OCI-LY7 (cell line): ENCODE measurements around the gene IDUA. TPM values are rescaled to one million over a fixed set of nuclear protein-coding genes. Genes with fewer than 3 reads are reported as not detected.

Experiments
- BruUV-seq: library from RNA; stranded (reverse); fragments of 400-500 nt; replicated peaks from 2 replicates; lab custom pipeline; 2021; lab: Mats Ljungman, UMichigan
- CTCF ChIA-PET: fragments of 300-600 bp; sonication (Branson Sonifier 250); formaldehyde crosslinking; loops from one replicate; lab custom pipeline; 2022; ENCODE audit warnings: antibody characterized with exemption; ENCODE audit not compliant: unreplicated experiment; lab: Charles Lee
- POLR2A ChIA-PET: fragments of 300-600 bp; sonication (Branson Sonifier 250); formaldehyde crosslinking; loops from one replicate; lab custom pipeline; 2022; ENCODE audit warnings: antibody characterized with exemption; lab: Charles Lee
- DNase-seq: peaks from one replicate; pipeline ENCODE4 v3.0.0-alpha.2; 2015; ENCODE audit warnings: low spot score
- H2AFZ ChIP-seq: fragments of 200-600 bp; sonication (generic), shearing (Covaris generic); 2 replicates; pipeline ENCODE4 v1.6.1; 2014; ENCODE audit warnings: mild to moderate bottlenecking, antibody characterized with exemption, low read length, moderate library complexity
- H3K27ac ChIP-seq: fragments of 200-600 bp; sonication (generic); 2 replicates; pipeline ENCODE4 v1.5.1; 2014; ENCODE audit warnings: mixed run types, low read depth, mild to moderate bottlenecking, moderate library complexity, low read length, inconsistent platforms; ENCODE audit not compliant: poor library complexity, severe bottlenecking
- H3K36me3 ChIP-seq: fragments of 200-600 bp; sonication (generic); 2 replicates; pipeline ENCODE4 v1.6.1; 2014; ENCODE audit warnings: mild to moderate bottlenecking, antibody characterized with exemption, low read length, moderate library complexity, mixed read lengths; ENCODE audit not compliant: insufficient read depth
- H3K4me1 ChIP-seq: fragments of 200-600 bp; sonication (generic); 2 replicates; pipeline ENCODE4 v1.5.1; 2014; ENCODE audit warnings: mild to moderate bottlenecking, low read length; ENCODE audit not compliant: insufficient read depth, poor library complexity, severe bottlenecking
- H3K4me2 ChIP-seq: fragments of 200-600 bp; sonication (generic); 2 replicates; pipeline ENCODE4 v1.6.1; 2014; ENCODE audit warnings: mild to moderate bottlenecking, low read length
- H3K4me3 ChIP-seq: fragments of 200-600 bp; sonication (generic); 2 replicates; pipeline ENCODE4 v1.5.1; 2014; ENCODE audit warnings: mild to moderate bottlenecking, low read depth, low read length; ENCODE audit not compliant: poor library complexity, severe bottlenecking
- H3K79me2 ChIP-seq: fragments of 200-600 bp; sonication (generic); 2 replicates; pipeline ENCODE4 v1.6.1; 2016; ENCODE audit warnings: low read depth, mild to moderate bottlenecking, low read length, moderate library complexity, mixed read lengths; ENCODE audit not compliant: insufficient read depth
- H3K9me2 ChIP-seq: fragments of 200-600 bp; sonication (generic); 2 replicates; pipeline ENCODE4 v1.6.1; 2016; ENCODE audit warnings: mild to moderate bottlenecking, low read length, mixed read lengths; ENCODE audit not compliant: insufficient read depth
- H3K9me3 ChIP-seq: fragments of 200-600 bp; sonication (generic); 2 replicates; pipeline ENCODE4 v1.6.1; 2014; ENCODE audit warnings: mild to moderate bottlenecking, mixed run types, low read length, mixed read lengths
- H4K20me1 ChIP-seq: fragments of 200-600 bp; sonication (generic); 2 replicates; pipeline ENCODE4 v1.6.1; 2014; ENCODE audit warnings: mild to moderate bottlenecking, antibody characterized with exemption, low read length, moderate library complexity, mixed read lengths; ENCODE audit not compliant: insufficient read depth
- EZH2phosphoT487 ChIP-seq: fragments of 200-600 bp; sonication (generic); IDR thresholded peaks from 2 replicates; pipeline ENCODE4 v1.6.1; 2018; ENCODE audit warnings: low read depth, borderline replicate concordance, mild to moderate bottlenecking, mixed run types, antibody characterized with exemption, low read length, moderate library complexity, mixed read lengths
- intact Hi-C: fragments of 100-400 bp; cut with micrococcal nuclease; formaldehyde crosslinking; loops from one replicate; pipeline ENCODE4 v1.10.0; 2022; ENCODE audit not compliant: unreplicated experiment
- total RNA-seq, 2 experiments: library from RNA; depleted of rRNA in 1 of 2; stranded (reverse); fragments of >200 nt in 1 of 2; shearing (Covaris generic) in 1 of 2; gene quantifications; 2 replicates each; pipeline ENCODE4 v1.2.3, GENCODE V29; 2014 to 2022
- TF ChIP-seq, protein P1 (sequence below): fragments of 200-600 bp; sonication (generic); conservative IDR thresholded peaks from 2 replicates; pipeline ENCODE4 v1.5.1; 2014; ENCODE audit warnings: mild to moderate bottlenecking, antibody characterized with exemption, low read length, moderate library complexity, mixed read lengths

IDUA gene
- total RNA-seq, 2 experiments from 2014 or later, result 12.3 to 15.7 TPM

DNA sequence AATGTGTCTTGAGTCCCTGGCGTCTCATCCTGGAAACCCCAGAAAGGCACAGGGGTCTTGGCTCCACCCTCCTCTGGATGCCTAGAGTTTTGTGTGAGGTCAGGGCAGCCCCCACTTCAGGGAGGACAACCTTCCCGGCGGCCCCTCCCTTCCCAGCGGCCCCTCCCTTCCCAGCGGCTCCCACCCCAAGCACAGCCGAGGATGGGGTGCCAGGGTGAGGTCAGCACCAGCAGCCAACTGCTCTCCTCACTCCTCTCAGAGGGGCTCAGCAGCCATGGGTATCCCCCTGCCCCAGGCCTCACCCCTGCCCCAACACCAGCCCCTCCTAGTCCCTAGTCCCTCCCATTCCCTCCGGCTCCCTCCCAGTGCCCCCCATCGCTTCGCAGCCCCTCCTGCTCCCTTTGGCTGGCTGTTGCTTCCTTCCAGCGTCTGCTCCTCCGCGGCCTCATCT lies 30.9 kb upstream of the IDUA start:
- H3K79me2 ChIP-seq, result no peaks in the 10 kb centered on the region
- H2AFZ ChIP-seq, result no peak overlapping the region
- ChIA-PET POLR2A (no interaction called here), CTCF (no interaction called here)
- intact Hi-C loops, result no loop called here
- no peaks in the 10 kb centered on the region for H3K4me1 ChIP-seq
- no peak overlapping the region for H3K27ac ChIP-seq
- H3K36me3 ChIP-seq, result no peaks in the 10 kb centered on the region
- no peaks in the 10 kb centered on the region for H3K9me3 ChIP-seq
- no peak for DNase-seq
- TF ChIP-seq EZH2phosphoT487, result no peak
- TF ChIP-seq, protein P1, sequence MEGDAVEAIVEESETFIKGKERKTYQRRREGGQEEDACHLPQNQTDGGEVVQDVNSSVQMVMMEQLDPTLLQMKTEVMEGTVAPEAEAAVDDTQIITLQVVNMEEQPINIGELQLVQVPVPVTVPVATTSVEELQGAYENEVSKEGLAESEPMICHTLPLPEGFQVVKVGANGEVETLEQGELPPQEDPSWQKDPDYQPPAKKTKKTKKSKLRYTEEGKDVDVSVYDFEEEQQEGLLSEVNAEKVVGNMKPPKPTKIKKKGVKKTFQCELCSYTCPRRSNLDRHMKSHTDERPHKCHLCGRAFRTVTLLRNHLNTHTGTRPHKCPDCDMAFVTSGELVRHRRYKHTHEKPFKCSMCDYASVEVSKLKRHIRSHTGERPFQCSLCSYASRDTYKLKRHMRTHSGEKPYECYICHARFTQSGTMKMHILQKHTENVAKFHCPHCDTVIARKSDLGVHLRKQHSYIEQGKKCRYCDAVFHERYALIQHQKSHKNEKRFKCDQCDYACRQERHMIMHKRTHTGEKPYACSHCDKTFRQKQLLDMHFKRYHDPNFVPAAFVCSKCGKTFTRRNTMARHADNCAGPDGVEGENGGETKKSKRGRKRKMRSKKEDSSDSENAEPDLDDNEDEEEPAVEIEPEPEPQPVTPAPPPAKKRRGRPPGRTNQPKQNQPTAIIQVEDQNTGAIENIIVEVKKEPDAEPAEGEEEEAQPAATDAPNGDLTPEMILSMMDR, result no peak
- no peaks in the 10 kb centered on the region for H3K9me2 ChIP-seq
- no peaks in the 10 kb centered on the region for H4K20me1 ChIP-seq
- no TSS peak for BruUV-seq
- H3K4me2 ChIP-seq, result no peak overlapping the region
- H3K4me3 ChIP-seq, result no peak overlapping the region

DNA sequence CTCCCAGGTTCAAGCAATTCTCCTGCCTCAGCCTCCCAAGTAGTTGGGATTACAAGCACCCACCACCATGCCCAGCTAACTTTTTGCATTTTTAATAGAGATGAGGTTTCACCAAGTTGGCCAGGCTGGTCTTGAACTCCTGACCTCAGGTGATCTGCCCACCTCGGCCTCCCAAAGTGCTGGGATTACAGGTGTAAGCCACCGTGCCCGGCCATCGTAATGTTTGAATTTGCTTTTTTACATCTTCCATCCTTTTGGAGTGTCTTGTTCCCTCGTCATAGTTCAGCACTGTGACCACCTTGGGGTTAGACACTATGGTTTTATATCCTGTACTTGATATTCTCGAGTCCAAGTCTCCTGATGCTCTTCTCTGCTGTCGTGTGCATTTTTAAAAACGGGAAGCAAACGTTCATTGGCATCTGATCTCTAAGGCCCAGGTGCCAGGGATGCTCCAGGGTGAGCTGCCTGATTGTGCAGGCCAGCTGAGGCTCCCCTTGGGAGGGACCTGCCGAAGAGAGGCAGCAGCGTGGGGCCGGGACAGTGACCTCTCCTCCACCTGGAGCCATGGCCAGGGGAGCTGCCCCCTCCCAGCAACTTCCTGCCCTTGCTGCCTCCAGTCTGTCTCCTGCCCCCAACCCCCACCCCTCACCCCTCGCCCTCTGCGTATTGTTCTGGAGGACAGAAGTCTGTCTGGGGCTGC lies 30.2 kb upstream of the IDUA start:
- TF ChIP-seq, protein P1, result no peak
- no peak for TF ChIP-seq EZH2phosphoT487
- H3K9me3 ChIP-seq, result no peaks in the 10 kb centered on the region
- H3K4me3 ChIP-seq, result no peak overlapping the region
- ChIA-PET CTCF (no interaction called here), POLR2A (no interaction called here)
- H3K4me1 ChIP-seq, result no peaks in the 10 kb centered on the region
- no peaks in the 10 kb centered on the region for H3K9me2 ChIP-seq
- BruUV-seq, result no TSS peak
- DNase-seq, result no peak
- H3K79me2 ChIP-seq, result no peaks in the 10 kb centered on the region
- no peak overlapping the region for H3K4me2 ChIP-seq
- H4K20me1 ChIP-seq, result no peaks in the 10 kb centered on the region
- H3K36me3 ChIP-seq, result no peaks in the 10 kb centered on the region
- H3K27ac ChIP-seq, result no peak overlapping the region
- intact Hi-C loops, result no loop called here
- no peak overlapping the region for H2AFZ ChIP-seq

DNA sequence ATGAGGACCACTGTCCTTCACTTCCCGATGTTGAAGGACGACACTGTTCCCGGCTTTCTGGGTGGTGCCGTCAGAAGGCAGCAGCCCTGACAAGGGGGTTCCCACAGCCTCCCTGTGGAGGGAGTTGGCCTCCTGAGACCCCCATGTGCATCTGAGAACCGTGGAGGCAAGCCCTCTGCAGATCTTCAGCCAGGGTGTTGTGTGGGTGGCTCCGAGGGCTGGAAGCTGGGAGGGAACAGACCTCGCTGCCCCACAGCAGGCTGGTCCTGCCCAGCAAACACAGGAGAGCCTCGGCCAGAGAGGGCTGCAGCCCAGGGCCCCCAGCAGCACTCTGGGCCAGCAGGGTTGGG lies 29.6 kb upstream of the IDUA start:
- intact Hi-C loops, result no loop called here
- no peaks in the 10 kb centered on the region for H3K4me1 ChIP-seq
- BruUV-seq, result no TSS peak
- ChIA-PET CTCF (no interaction called here), POLR2A (no interaction called here)
- H3K36me3 ChIP-seq, result no peaks in the 10 kb centered on the region
- H3K27ac ChIP-seq, result no peak overlapping the region
- no peaks in the 10 kb centered on the region for H3K9me3 ChIP-seq
- H3K79me2 ChIP-seq, result no peaks in the 10 kb centered on the region
- H3K4me2 ChIP-seq, result no peak overlapping the region
- H4K20me1 ChIP-seq, result no peaks in the 10 kb centered on the region
- H2AFZ ChIP-seq, result no peak overlapping the region
- DNase-seq, result no peak
- TF ChIP-seq EZH2phosphoT487, result no peak
- TF ChIP-seq, protein P1, result no peak
- H3K4me3 ChIP-seq, result no peak overlapping the region
- H3K9me2 ChIP-seq, result no peaks in the 10 kb centered on the region
